A673 (cell line): ENCODE data around the gene IL6. TPM values are rescaled to one million over a fixed set of nuclear protein-coding genes. Genes with fewer than 3 reads are reported as not detected.

Experiments
- BruUV-seq: library from RNA; stranded (reverse); fragments of 400-500 nt; replicated peaks from 2 replicates; lab custom pipeline; 2021; lab: Mats Ljungman, UMichigan
- CTCF ChIA-PET: fragments of 300-600 bp; sonication (Branson Sonifier 250); formaldehyde crosslinking; loops from one replicate; lab custom pipeline; 2022; ENCODE audit warnings: antibody characterized with exemption; lab: Charles Lee
- POLR2A ChIA-PET: fragments of 300-600 bp; sonication (Branson Sonifier 250); formaldehyde crosslinking; loops from one replicate; lab custom pipeline; 2022; ENCODE audit warnings: antibody characterized with exemption; ENCODE audit not compliant: low non-redundant PET; lab: Charles Lee
- DNase-seq: peaks from one replicate; pipeline ENCODE4 v3.0.0-alpha.2; 2015; ENCODE audit warnings: low spot score
- H3K27ac ChIP-seq: fragments of 200-600 bp; sonication (generic); 2 replicates; pipeline ENCODE4 v1.5.1; 2016; ENCODE audit warnings: mixed run types, low read depth, mild to moderate bottlenecking, mixed read lengths, antibody characterized with exemption, low read length; ENCODE audit not compliant: poor library complexity, severe bottlenecking
- H3K27me3 ChIP-seq: fragments of 200-600 bp; sonication (generic); replicated peaks from 2 replicates; pipeline ENCODE4 v1.6.1; 2017; ENCODE audit warnings: mixed run types, low read depth, mild to moderate bottlenecking, mixed read lengths, antibody characterized with exemption, low read length; ENCODE audit not compliant: insufficient read depth, poor library complexity
- H3K36me3 ChIP-seq: fragments of 200-600 bp; sonication (generic); 2 replicates; pipeline ENCODE4 v1.6.1; 2016; ENCODE audit warnings: mixed run types, mild to moderate bottlenecking, mixed read lengths, antibody characterized with exemption, low read length; ENCODE audit not compliant: insufficient read depth, poor library complexity, severe bottlenecking
- H3K4me1 ChIP-seq: fragments of 200-600 bp; sonication (generic); 2 replicates; pipeline ENCODE4 v1.6.1; 2017; ENCODE audit warnings: mixed run types, mild to moderate bottlenecking, mixed read lengths, antibody characterized with exemption, low read length; ENCODE audit not compliant: insufficient read depth, poor library complexity, severe bottlenecking
- H3K4me3 ChIP-seq: fragments of 200-600 bp; sonication (generic); 2 replicates; pipeline ENCODE4 v1.5.1; 2016; ENCODE audit warnings: low read depth, mixed run types, mild to moderate bottlenecking, mixed read lengths, low read length; ENCODE audit not compliant: poor library complexity, severe bottlenecking
- H3K9me3 ChIP-seq: fragments of 200-600 bp; sonication (generic); 2 replicates; pipeline ENCODE4 v1.6.1; 2016; ENCODE audit warnings: mixed run types, low read depth, mild to moderate bottlenecking, mixed read lengths, antibody characterized with exemption, low read length; ENCODE audit not compliant: poor library complexity, severe bottlenecking
- EZH2 ChIP-seq: fragments of 200-600 bp; sonication (generic); IDR thresholded peaks from 2 replicates; pipeline ENCODE4 v1.6.1; 2017; ENCODE audit warnings: borderline replicate concordance, low read depth, mild to moderate bottlenecking, mixed read lengths, antibody characterized with exemption, low read length; ENCODE audit not compliant: poor library complexity, severe bottlenecking
- intact Hi-C: fragments of 100-400 bp; cut with micrococcal nuclease; formaldehyde crosslinking; loops from one replicate; pipeline ENCODE4 v1.10.0; 2022; ENCODE audit not compliant: unreplicated experiment
- total RNA-seq: library from RNA; stranded (reverse); gene quantifications from 2 replicates; pipeline ENCODE4 v1.2.3, GENCODE V29; 2021
- TF ChIP-seq, protein P1 (sequence below): fragments of 300-800, 200-600 bp; sonication (generic); conservative IDR thresholded peaks from 2 replicates; pipeline ENCODE4 v1.5.1; 2017; ENCODE audit warnings: low read depth, mild to moderate bottlenecking, antibody characterized with exemption, low read length, moderate library complexity, mixed read lengths

IL6 gene
- total RNA-seq, 1 experiment from 2014 or later: not detected

DNA sequence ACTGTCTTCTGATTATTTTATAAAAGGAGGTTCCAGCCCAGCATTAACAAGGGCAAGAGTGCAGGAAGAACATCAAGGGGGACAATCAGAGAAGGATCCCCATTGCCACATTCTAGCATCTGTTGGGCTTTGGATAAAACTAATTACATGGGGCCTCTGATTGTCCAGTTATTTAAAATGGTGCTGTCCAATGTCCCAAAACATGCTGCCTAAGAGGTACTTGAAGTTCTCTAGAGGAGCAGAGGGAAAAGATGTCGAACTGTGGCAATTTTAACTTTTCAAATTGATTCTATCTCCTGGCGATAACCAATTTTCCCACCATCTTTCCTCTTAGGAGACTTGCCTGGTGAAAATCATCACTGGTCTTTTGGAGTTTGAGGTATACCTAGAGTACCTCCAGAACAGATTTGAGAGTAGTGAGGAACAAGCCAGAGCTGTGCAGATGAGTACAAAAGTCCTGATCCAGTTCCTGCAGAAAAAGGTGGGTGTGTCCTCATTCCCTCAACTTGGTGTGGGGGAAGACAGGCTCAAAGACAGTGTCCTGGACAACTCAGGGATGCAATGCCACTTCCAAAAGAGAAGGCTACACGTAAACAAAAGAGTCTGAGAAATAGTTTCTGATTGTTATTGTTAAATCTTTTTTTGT, 2.3 kb downstream of the IL6 start:
- POLR2A ChIA-PET: no interaction called here
- TF ChIP-seq, protein P1, sequence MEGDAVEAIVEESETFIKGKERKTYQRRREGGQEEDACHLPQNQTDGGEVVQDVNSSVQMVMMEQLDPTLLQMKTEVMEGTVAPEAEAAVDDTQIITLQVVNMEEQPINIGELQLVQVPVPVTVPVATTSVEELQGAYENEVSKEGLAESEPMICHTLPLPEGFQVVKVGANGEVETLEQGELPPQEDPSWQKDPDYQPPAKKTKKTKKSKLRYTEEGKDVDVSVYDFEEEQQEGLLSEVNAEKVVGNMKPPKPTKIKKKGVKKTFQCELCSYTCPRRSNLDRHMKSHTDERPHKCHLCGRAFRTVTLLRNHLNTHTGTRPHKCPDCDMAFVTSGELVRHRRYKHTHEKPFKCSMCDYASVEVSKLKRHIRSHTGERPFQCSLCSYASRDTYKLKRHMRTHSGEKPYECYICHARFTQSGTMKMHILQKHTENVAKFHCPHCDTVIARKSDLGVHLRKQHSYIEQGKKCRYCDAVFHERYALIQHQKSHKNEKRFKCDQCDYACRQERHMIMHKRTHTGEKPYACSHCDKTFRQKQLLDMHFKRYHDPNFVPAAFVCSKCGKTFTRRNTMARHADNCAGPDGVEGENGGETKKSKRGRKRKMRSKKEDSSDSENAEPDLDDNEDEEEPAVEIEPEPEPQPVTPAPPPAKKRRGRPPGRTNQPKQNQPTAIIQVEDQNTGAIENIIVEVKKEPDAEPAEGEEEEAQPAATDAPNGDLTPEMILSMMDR: no peak
- TF ChIP-seq EZH2: no peak
- Histone ChIP-seq H3K4me3 (no peak overlapping the region), H3K27me3 (no peaks in the 10 kb centered on the region), H3K4me1 (peaks cover 16% of the 10 kb centered on the region), H3K9me3 (no peaks in the 10 kb centered on the region), H3K27ac (no peak overlapping the region), H3K36me3 (no peaks in the 10 kb centered on the region)
- intact Hi-C loops: no loop called here
- CTCF ChIA-PET: no interaction called here
- no TSS peak for BruUV-seq
- no peak for DNase-seq

DNA sequence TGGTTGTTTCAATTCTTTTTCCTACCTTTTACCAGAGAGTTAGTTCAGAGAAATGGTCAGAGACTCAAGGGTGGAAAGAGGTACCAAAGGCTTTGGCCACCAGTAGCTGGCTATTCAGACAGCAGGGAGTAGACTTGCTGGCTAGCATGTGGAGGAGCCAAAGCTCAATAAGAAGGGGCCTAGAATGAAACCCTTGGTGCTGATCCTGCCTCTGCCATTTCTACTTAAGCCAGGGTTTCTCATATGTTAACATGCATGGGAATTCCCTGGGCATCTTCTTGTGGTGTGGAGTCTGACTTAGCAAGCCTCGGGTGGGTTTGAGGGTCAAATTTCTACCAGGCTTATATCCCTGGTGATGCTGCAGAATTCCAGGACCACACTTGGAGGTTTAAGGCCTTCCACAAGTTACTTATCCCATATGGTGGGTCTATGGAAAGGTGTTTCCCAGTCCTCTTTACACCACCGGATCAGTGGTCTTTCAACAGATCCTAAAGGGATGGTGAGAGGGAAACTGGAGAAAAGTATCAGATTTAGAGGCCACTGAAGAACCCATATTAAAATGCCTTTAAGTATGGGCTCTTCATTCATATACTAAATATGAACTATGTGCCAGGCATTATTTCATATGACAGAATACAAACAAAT, 3.2 kb downstream of the IL6 start:
- H3K27ac ChIP-seq: no peak overlapping the region
- H3K27me3 ChIP-seq: no peaks in the 10 kb centered on the region
- DNase-seq: no peak
- no TSS peak for BruUV-seq
- TF ChIP-seq EZH2: no peak
- TF ChIP-seq, protein P1: no peak
- H3K4me3 ChIP-seq: no peak overlapping the region
- H3K4me1 ChIP-seq: peaks cover 16% of the 10 kb centered on the region
- no peaks in the 10 kb centered on the region for H3K9me3 ChIP-seq
- POLR2A ChIA-PET: no interaction called here
- CTCF ChIA-PET: interaction anchor here (0.6 kb wide), 1 partner anchor 168 kb away, joined by 4 read pairs; no protein-coding TSS in a partner anchor
- H3K36me3 ChIP-seq: no peaks in the 10 kb centered on the region
- intact Hi-C loops: loop anchor here (2.0 kb wide), 1 partner anchor 325 kb away; no protein-coding TSS in a partner anchor

DNA sequence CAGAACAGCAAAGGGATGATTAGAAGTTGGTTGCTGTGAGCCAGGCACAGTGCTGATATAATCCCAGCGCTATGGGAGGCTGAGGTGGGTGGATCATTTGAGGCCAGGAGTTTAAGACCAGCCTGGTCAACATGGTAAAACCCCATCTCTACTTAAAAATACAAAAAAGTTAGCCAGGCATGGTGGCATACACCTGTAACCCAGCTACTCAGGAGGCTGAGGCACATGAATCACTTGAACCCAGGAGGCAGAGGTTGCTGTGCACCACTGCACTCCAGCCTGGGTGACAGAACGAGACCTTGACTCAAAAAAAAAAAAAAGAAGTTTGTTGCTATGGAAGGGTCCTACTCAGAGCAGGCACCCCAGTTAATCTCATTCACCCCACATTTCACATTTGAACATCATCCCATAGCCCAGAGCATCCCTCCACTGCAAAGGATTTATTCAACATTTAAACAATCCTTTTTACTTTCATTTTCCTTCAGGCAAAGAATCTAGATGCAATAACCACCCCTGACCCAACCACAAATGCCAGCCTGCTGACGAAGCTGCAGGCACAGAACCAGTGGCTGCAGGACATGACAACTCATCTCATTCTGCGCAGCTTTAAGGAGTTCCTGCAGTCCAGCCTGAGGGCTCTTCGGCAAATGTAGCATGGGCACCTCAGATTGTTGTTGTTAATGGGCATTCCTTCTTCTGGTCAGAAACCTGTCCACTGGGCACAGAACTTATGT, 4.1 kb downstream of the IL6 start:
- DNase-seq: no peak
- intact Hi-C loops: loop anchor here (2.0 kb wide), 1 partner anchor 324 kb away; no protein-coding TSS in a partner anchor

More for the DNA sequence above, 4.1 kb downstream of the IL6 start:
- CTCF ChIA-PET: no interaction called here
- TF ChIP-seq, protein P1: no peak
- Histone ChIP-seq H3K4me1 (peaks cover 15% of the 10 kb centered on the region), H3K27ac (no peak overlapping the region), H3K4me3 (no peak overlapping the region), H3K9me3 (no peaks in the 10 kb centered on the region), H3K36me3 (no peaks in the 10 kb centered on the region), H3K27me3 (no peaks in the 10 kb centered on the region)
- no TSS peak for BruUV-seq
- POLR2A ChIA-PET: no interaction called here
